Upper lobe of left lung (tissue), 4 donors: Measurements from ENCODE around the gene GNAO1.

Source experiments
- POLR2A ChIP-seq, 4 donors: fragments of 450-650 bp; IDR thresholded peaks; one replicate each; pipeline ENCODE4 v1.5.1; 2016 to 2017; ENCODE audit warnings: antibody characterized with exemption in 4 of 4, mild to moderate bottlenecking in 2 of 4
- TF ChIP-seq, protein P1 (sequence below), 6 experiments: fragments of 450-650 bp in 4 of 6; fragments of 200-600 bp in 2 of 6; sonication (generic) in 2 of 6; IDR thresholded peaks; one replicate each; pipeline ENCODE4 v1.5.1; 2016 to 2019; ENCODE audit warnings: antibody characterized with exemption in 6 of 6

- TF ChIP-seq, protein P1, sequence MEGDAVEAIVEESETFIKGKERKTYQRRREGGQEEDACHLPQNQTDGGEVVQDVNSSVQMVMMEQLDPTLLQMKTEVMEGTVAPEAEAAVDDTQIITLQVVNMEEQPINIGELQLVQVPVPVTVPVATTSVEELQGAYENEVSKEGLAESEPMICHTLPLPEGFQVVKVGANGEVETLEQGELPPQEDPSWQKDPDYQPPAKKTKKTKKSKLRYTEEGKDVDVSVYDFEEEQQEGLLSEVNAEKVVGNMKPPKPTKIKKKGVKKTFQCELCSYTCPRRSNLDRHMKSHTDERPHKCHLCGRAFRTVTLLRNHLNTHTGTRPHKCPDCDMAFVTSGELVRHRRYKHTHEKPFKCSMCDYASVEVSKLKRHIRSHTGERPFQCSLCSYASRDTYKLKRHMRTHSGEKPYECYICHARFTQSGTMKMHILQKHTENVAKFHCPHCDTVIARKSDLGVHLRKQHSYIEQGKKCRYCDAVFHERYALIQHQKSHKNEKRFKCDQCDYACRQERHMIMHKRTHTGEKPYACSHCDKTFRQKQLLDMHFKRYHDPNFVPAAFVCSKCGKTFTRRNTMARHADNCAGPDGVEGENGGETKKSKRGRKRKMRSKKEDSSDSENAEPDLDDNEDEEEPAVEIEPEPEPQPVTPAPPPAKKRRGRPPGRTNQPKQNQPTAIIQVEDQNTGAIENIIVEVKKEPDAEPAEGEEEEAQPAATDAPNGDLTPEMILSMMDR (IDR thresholded peaks at IDR 0.05): no peak
- no peak for TF ChIP-seq POLR2A (IDR thresholded peaks at IDR 0.05)
These were observed 45.9 kb upstream of the GNAO1 start for GRCh38 chr16:56145369-56145768.
